ENCODE results near the gene PRR18.
A peak's percentile ranks its signal among the peaks of the same experiment; 100 is the strongest.
"Not testable (repeated sequence)": the region's sequence is repeated elsewhere in the genome, so short reads cannot be mapped to it uniquely, and the experiment has no call there.

The PRR18 gene

GRCh38 chr6:166351715-166352285 lies 43.6 kb upstream of the PRR18 start:
- ChIA-PET CTCF (no interaction called here), POLR2A (interaction anchor here (1.0 kb wide), 1 partner anchor 9 kb away, joined by 4 read pairs; the partner anchor contains the start of gene SFT2D1)
- peak; percentile 19; the same call in 1 of the 2 replicates for TF ChIP-seq PKNOX1 (IDR thresholded peaks at IDR 0.05)
- no peak for TF ChIP-seq HDGF (IDR thresholded peaks at IDR 0.05; ENCODE audit: borderline replicate concordance)
- TF ChIP-seq FOXK2 (IDR thresholded peaks at IDR 0.05), result no peak
- TF ChIP-seq SP1 (IDR thresholded peaks at IDR 0.05), result no peak
- TF ChIP-seq NFRKB (IDR thresholded peaks at IDR 0.05), result no peak
- no peak for TF ChIP-seq ELF4 (IDR thresholded peaks at IDR 0.05)
- no peak for TF ChIP-seq FOXA1 (IDR thresholded peaks at IDR 0.05)
- DNase-seq (ENCODE audit: extremely low spot score), result no peak

GRCh38 chr6:166348305-166348949 lies 40.2 kb upstream of the PRR18 start:
- DNase-seq (ENCODE audit: extremely low spot score), result no peak
- no peak for TF ChIP-seq SP1 (IDR thresholded peaks at IDR 0.05)
- no peak for TF ChIP-seq LEF1 (IDR thresholded peaks at IDR 0.05; ENCODE audit: borderline replicate concordance)
- no peak for TF ChIP-seq ELF4 (IDR thresholded peaks at IDR 0.05)
- no peak for TF ChIP-seq BHLHE40 (IDR thresholded peaks at IDR 0.05; ENCODE audit: borderline replicate concordance)
- no peak for TF ChIP-seq HDGF (IDR thresholded peaks at IDR 0.05; ENCODE audit: borderline replicate concordance)
- no peak for TF ChIP-seq TARDBP (IDR thresholded peaks at IDR 0.05)
- TF ChIP-seq FOXK2 (IDR thresholded peaks at IDR 0.05), result no peak
- no peak for TF ChIP-seq ARNT (IDR thresholded peaks at IDR 0.05)
- no peak for TF ChIP-seq L3MBTL2 (conservative IDR thresholded peaks at IDR 0.05)
- no peak for TF ChIP-seq FOXA1 (IDR thresholded peaks at IDR 0.05)
- no peak for TF ChIP-seq PKNOX1 (IDR thresholded peaks at IDR 0.05)
- TF ChIP-seq CTBP1 (IDR thresholded peaks at IDR 0.05; ENCODE audit: borderline replicate concordance), result no peak
- no peak for TF ChIP-seq FOXM1 (IDR thresholded peaks at IDR 0.05; ENCODE audit: borderline replicate concordance)
- no peak for TF ChIP-seq NFRKB (IDR thresholded peaks at IDR 0.05)
- POLR2A ChIA-PET, result no interaction called here
- CTCF ChIA-PET, result interaction anchor here (0.6 kb wide), 1 partner anchor 360 kb away, joined by 3 read pairs; no protein-coding TSS in a partner anchor

- no peak for TF ChIP-seq FOXA1 (IDR thresholded peaks at IDR 0.05)
- TF ChIP-seq FOXM1 (IDR thresholded peaks at IDR 0.05; ENCODE audit: borderline replicate concordance), result no peak
- TF ChIP-seq NFRKB (IDR thresholded peaks at IDR 0.05), result no peak
- TF ChIP-seq ELF4 (IDR thresholded peaks at IDR 0.05), result no peak
- no peak for TF ChIP-seq CTBP1 (IDR thresholded peaks at IDR 0.05; ENCODE audit: borderline replicate concordance)
- no peak for TF ChIP-seq FOXK2 (IDR thresholded peaks at IDR 0.05)
- TF ChIP-seq BHLHE40 (IDR thresholded peaks at IDR 0.05; ENCODE audit: borderline replicate concordance), result no peak
- TF ChIP-seq PKNOX1 (IDR thresholded peaks at IDR 0.05), result no peak
- TF ChIP-seq SP1 (IDR thresholded peaks at IDR 0.05), result no peak
- TF ChIP-seq L3MBTL2 (conservative IDR thresholded peaks at IDR 0.05), result no peak
- no peak for TF ChIP-seq SUZ12 (IDR thresholded peaks at IDR 0.05)
- no peak for TF ChIP-seq LEF1 (IDR thresholded peaks at IDR 0.05; ENCODE audit: borderline replicate concordance)
- no peak for DNase-seq (ENCODE audit: extremely low spot score)
- ChIA-PET POLR2A (no interaction called here), CTCF (no interaction called here)
Observed at GRCh38 chr6:166346965-166347364, 38.8 kb upstream of the PRR18 start.

GRCh38 chr6:166346449-166346848 lies 38.3 kb upstream of the PRR18 start:
- TF ChIP-seq FOXK2 (IDR thresholded peaks at IDR 0.05) (no peak), FOXA1 (IDR thresholded peaks at IDR 0.05) (no peak), CTBP1 (IDR thresholded peaks at IDR 0.05; ENCODE audit: borderline replicate concordance) (no peak), NFRKB (IDR thresholded peaks at IDR 0.05) (no peak), ELF4 (IDR thresholded peaks at IDR 0.05) (no peak), L3MBTL2 (conservative IDR thresholded peaks at IDR 0.05) (no peak), LEF1 (IDR thresholded peaks at IDR 0.05; ENCODE audit: borderline replicate concordance) (no peak), ZNF384 (IDR thresholded peaks at IDR 0.05) (no peak), SUZ12 (IDR thresholded peaks at IDR 0.05) (no peak), HDGF (IDR thresholded peaks at IDR 0.05; ENCODE audit: borderline replicate concordance) (no peak), BHLHE40 (IDR thresholded peaks at IDR 0.05; ENCODE audit: borderline replicate concordance) (no peak), SP1 (IDR thresholded peaks at IDR 0.05) (no peak), ARNT (IDR thresholded peaks at IDR 0.05) (no peak), PKNOX1 (IDR thresholded peaks at IDR 0.05) (no peak), FOXM1 (IDR thresholded peaks at IDR 0.05; ENCODE audit: borderline replicate concordance) (no peak), TARDBP (IDR thresholded peaks at IDR 0.05) (no peak)
- POLR2A ChIA-PET, result no interaction called here
- no peak for DNase-seq (ENCODE audit: extremely low spot score)
- CTCF ChIA-PET, result no interaction called here

GRCh38 chr6:166345672-166346071 lies 37.5 kb upstream of the PRR18 start:
- DNase-seq (ENCODE audit: extremely low spot score); POLR2A ChIA-PET; CTCF ChIA-PET: not testable (repeated sequence)

- DNase-seq (ENCODE audit: extremely low spot score); CTCF ChIA-PET; POLR2A ChIA-PET: not testable (repeated sequence)
- TF ChIP-seq PKNOX1 (IDR thresholded peaks at IDR 0.05), result peak; percentile 78
Observed at GRCh38 chr6:166344921-166345320, 36.7 kb upstream of the PRR18 start.
